Caki2 (cell line): Measurements from ENCODE around the gene XKR8. TPM values are rescaled to one million over a fixed set of nuclear protein-coding genes. Genes with fewer than 3 reads are reported as not detected.
A peak's percentile ranks its signal among the peaks of the same experiment; 100 is the strongest.

Experiments used
- DNase-seq: peaks from one replicate; pipeline ENCODE4 v3.0.0-alpha.2; 2015; ENCODE audit warnings: low read depth
- in situ Hi-C: cut with HindIII; loops from 2 replicates; pipeline ENCODE4 v1.10.0; 2016; ENCODE audit warnings: low sequenced_read_pairs, low pct_unique_long_range_greater_than_20kb, mixed read lengths
- total RNA-seq: library from RNA; depleted of rRNA; stranded (reverse); fragments of >200 nt; shearing (Covaris generic); gene quantifications from 2 replicates; pipeline ENCODE4 v1.2.3, GENCODE V29; 2014; ENCODE audit warnings: low replicate concordance

The XKR8 gene
- total RNA-seq, 1 experiment from 2014 or later = 15.1 TPM

DNA sequence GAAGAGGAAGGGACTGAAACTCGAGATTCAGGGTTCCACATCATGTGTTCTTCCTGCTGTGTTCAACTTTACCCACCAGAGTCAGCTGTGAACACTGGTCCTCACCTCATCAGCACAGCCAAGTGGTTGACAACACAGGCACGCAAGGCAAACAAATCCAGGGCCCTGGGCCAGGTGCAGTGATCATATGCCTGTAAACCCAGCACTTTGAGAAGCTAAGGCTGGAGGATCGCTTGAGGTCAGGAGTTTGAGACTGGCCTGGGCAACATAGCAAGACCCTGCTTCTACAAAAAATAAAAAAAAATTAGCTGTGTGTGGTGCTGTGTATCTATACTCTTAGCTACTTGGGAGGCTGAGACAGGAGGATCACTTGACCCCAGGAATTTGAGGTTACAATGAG is 8.4 kb upstream of the XKR8 start:
- no peak for DNase-seq
- in situ Hi-C loops = no loop called here

DNA sequence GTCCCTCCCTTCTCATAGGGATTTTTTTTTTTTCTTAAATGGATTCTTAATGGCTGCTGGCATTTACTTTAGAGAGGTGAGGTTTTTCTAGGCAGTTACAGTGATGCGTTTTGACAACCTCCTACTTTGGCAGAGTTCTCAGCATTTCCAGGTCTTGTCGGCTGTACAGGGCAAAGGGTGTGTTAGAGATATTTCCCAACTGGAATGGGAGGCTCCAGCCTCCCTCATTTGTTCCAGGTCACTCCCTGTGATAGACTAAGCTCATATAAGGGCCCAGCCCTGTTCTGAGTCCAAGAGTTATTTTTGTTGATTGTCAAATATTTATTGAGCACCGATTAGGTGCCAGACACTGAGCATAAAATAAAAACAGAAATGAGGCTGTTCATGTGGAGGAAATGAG is 7.6 kb upstream of the XKR8 start:
- in situ Hi-C loops = no loop called here

DNA sequence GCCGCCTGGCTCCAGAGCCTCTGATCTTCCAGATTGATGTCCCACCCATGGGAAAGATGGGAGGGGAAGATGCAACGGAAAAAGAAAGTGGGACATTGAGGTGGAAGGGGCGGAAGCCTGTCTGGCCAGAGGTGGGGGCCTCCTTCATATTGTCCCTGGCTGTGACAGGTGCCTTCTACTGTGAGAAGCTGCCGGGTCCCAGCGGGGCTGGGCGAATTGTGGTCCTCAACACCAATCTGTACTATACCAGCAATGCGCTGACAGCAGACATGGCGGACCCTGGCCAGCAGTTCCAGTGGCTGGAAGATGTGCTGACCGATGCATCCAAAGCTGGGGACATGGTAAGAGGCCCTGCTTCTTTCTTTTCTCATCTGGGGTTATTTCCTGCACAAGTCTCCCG is 5.6 kb upstream of the XKR8 start:
- no peak for DNase-seq
- in situ Hi-C loops = no loop called here

More for the DNA sequence above, 7.6 kb upstream of the XKR8 start:
- DNase-seq = no peak

DNA sequence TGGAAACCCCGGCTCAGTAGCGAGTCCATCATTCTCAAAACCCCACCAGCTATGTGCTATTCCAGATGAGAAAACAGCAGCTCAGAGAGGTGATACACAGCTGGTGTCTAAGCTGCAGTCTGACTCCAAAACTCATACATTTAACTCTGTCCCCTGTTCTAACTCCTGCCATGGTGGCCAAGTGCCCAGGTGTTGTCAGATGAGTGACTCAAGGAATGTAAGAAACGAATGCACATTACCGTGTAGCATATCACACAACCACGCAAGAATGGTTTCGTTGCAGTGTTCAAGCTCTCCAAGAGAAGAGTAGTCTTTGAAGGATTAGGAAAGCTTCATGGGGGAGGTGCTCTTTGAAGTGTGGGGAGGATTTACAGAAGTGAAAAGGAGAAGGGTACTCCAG is 4.7 kb upstream of the XKR8 start:
- in situ Hi-C loops = no loop called here
- no peak for DNase-seq

DNA sequence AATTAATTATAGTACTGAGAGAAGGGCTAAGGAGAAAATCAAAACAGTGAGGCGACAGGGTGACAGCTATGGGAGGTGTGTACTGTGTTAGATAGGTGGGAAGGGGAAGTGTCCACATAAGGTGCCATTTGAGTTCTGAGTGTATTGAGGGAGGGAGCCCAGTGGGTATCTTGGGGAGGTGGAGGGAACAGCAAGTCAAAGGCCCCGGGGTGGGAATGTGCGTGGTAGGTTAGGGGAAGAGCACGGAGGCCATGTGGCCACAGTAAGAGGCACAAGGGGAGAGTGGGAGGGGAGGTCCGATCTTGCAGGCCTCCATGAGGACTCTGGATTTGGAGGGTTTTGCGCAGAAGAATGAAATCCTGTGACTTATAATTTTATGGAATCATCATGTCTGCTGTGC is 3.0 kb upstream of the XKR8 start:
- in situ Hi-C loops = no loop called here
- DNase-seq = no peak

DNA sequence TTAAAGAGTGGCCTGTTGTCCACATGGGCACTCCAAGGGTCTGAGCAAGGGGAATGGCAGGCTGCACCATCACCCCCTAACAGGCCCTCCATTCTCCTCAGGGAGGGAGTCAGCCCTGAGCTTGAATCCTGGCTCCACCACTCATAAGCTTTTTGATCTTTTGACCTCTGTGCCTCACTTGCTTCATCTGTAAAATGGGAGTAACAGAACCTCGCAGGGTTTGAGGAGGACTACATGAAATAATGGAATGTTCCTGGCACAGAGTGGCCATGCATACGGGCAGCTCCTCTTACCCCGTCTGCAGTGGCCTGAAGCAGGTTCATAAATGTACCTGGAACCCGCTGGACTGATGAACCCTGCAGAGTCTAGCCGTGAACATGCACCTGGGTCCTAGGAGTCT is 2.1 kb upstream of the XKR8 start:
- in situ Hi-C loops = no loop called here
- DNase-seq = no peak

DNA sequence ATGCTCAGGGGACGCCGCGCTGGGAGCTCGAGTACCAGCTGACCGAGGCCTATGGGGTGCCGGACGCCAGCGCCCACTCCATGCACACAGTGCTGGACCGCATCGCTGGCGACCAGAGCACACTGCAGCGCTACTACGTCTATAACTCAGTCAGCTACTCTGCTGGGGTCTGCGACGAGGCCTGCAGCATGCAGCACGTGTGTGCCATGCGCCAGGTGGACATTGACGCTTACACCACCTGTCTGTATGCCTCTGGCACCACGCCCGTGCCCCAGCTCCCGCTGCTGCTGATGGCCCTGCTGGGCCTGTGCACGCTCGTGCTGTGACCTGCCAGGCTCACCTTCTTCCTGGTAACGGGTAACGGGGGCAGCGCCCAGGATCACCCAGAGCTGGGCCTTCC is 1.3 kb upstream of the XKR8 start:
- in situ Hi-C loops = no loop called here
- DNase-seq = no peak

DNA sequence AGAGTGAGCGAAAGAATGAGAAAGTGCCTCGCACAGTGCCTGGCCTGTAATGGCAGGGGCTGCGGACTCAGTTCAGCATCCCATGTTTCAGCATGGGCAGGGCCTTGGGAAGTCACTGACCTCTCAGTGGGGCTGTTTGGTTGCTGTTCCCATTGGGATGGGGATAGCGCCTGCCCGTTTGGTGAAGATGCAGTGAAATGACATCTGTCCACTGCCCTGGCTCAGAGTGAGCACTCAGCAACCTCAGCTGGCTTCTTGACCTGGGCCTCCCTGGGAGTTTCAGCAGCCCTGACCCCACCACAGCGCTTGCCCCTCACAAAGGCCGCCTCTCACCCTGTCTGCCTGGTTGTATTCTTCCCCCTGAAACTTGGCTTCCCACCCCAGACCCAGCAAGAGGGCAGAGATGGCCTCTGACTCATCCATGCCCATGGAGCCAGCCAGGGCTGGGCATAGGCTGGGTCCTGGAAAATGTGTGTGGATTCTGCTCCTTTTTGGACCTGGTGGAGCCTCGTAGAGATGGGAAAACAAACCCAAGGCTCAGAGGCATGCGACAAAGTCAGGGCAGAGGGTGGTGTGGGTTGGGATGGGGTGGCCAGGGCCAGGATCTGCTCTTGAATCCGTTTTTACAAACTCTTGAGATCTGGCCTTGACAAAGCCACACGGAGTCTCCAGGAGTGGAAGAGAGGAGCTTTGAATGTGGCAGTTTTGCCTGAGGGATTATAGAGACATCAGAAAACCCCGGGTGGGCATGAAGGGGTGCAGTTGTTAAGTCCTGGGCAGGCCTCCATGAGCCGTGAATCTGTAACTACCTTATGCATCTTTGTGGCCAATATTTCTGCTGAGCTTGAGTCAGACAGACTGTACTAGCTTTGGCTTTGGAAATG is 1.2 kb downstream of the XKR8 start:
- in situ Hi-C loops = no loop called here

DNA sequence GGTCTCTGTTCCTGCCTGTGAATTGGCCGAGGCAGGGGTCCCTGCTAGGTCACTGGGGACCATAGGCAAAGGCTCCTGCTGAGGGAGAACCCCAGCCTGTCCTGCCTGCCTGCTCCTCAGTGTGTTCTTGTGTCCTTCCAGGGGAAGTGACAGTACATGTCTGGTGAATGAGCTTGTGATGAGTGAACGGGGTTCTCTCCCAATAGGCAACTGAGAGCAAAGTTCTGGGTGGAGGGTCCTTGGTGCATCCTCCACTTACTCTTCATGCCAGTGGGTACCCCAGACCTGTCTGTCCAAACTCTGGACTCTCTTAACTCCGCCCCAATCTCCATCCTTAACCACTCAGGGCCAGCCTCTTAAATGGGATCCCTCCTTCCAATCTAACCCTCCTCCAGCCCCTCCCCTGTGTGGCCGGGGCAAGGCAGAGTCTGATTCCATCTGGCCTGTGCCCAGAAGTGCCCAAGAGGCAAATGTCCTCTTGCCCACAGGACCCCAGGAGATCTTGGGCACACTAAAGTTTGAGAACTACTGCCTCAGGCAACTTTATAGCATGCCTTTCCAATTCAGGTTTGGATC is 2.0 kb downstream of the XKR8 start:
- in situ Hi-C loops = no loop called here
- no peak for DNase-seq

More for the DNA sequence above, 1.2 kb downstream of the XKR8 start:
- no peak for DNase-seq

DNA sequence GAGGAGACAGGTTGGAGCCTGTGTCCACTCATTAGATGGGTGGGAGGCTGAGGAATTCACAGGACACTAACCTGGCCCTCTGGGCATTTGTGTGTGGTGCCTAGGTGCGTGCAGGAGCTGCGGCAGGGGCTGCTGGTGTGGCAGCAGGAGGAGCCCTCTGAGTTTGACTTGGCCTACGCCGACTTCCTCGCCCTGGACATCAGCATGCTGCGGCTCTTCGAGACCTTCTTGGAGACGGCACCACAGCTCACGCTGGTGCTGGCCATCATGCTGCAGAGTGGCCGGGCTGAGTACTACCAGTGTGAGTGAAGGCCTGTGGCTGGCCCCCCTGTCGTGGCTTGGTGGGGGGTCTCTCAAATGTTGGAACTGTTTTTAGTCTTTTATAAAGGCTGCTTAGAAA is 3.6 kb downstream of the XKR8 start:
- in situ Hi-C loops = no loop called here
- DNase-seq = no peak

DNA sequence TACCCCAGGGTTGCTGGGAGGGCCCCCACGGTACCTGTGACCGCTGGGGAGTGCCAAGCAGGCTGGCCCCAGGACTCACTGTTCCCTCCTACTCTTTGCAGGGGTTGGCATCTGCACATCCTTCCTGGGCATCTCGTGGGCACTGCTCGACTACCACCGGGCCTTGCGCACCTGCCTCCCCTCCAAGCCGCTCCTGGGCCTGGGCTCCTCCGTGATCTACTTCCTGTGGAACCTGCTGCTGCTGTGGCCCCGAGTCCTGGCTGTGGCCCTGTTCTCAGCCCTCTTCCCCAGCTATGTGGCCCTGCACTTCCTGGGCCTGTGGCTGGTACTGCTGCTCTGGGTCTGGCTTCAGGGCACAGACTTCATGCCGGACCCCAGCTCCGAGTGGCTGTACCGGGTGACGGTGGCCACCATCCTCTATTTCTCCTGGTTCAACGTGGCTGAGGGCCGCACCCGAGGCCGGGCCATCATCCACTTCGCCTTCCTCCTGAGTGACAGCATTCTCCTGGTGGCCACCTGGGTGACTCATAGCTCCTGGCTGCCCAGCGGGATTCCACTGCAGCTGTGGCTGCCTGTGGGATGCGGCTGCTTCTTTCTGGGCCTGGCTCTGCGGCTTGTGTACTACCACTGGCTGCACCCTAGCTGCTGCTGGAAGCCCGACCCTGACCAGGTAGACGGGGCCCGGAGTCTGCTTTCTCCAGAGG is 6.8 kb downstream of the XKR8 start:
- DNase-seq = no peak
- in situ Hi-C loops = no loop called here

DNA sequence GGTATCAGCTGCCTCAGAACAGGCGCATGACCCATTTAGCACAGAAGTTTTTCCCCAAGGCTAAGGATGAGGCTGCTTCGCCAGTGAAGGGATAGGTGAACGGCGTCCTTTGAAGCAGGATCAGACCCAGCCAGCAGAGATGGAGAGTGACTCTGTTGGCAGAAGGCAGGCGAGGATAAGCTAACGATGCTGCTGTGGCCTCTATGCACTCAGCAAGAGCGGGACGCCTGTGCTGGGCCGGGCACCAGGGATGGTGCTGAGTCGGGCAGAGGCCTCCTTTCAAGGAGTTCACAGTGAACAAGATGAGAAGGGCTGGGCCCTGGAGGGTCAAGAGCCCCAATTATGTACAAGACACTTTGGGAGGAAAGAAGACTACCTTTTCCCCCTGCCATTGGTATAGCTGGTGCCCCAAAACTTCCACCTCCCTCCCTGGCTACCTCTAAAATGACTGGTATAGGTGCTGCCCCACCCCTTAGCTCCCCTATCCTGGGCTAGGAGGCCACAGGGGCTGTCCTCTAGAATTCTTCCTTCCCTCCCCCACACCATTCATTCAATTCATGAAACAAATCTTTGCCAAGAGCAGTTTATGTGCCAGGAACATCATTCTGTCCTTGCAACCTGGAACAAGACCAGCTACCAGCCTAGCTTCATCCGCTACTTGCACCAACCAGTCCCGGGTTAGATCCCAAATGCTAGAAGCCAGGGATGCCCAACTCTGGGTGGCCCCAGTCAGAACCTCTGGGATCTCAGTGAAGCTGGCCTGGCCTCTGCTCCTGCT is 7.5 kb downstream of the XKR8 start:
- in situ Hi-C loops = no loop called here

DNA sequence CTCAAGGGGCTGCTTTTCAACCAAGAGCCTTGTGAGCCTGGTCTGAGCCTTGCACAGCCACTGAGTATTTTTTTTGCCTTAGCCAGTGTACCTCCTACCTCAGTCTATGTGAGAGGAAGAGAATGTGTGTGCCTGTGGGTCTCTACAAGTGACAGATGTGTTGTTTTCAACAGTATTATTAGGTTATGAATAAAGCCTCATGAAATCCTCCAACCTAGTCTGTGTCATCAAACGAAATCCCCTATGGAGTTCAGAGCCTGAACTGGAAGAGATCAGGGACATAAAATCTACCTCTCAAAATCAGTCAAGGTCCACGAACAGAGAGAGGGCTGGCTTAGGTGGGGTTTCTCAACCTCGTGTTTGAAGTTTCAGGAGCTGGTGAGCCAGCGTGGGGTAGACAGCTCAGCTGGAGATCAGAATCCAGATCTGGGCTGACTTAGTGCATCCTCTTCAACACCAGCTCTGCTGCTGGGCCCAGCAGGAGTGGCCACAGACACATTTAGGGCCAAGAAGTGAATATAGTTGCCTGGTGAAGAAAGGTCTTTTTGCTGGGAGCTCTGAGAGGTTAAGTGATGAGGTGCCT is 8.2 kb downstream of the XKR8 start:
- DNase-seq = no peak
- in situ Hi-C loops = no loop called here

More for the DNA sequence above, 7.5 kb downstream of the XKR8 start:
- no peak for DNase-seq

DNA sequence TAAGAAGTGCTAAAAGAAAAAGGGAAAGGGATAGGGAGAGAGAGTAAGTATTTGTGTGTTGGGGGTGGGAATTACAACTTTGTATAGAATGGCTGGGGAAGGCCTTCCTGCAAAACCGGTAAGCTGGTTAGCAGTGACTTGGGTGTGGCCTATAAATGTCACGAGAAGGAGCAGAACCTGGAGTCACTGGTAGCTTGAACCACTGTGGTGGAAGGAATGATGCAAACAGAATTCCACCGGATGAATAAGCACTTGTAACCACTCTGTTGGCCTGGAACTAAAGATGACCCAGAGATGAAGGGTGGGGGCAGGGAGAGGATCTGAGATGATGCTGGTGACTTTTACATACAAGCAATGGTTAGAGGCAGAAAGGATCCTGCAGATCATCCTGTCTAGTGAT is 8.9 kb downstream of the XKR8 start:
- in situ Hi-C loops = no loop called here
- peak; percentile 75 for DNase-seq

DNA sequence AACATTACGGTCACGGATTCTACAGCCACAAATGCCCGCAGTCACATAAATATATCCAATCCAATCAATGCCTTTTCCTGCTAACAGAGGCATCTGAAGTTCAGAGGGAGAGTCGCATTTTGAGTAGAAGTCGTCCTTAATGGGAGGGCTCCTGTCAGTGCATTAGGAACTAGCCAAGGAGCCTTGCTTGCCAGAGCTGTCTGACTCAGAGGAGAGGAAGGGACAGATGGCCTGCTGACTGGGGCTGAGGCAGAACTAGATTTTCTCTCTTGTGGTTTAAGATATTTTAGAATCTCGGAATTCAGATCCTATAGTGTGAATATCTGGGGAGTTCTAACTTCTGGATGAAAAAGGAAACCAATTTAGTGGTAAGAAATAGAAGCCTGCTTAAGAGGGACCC is 10.6 kb downstream of the XKR8 start:
- in situ Hi-C loops = no loop called here
- no peak for DNase-seq

DNA sequence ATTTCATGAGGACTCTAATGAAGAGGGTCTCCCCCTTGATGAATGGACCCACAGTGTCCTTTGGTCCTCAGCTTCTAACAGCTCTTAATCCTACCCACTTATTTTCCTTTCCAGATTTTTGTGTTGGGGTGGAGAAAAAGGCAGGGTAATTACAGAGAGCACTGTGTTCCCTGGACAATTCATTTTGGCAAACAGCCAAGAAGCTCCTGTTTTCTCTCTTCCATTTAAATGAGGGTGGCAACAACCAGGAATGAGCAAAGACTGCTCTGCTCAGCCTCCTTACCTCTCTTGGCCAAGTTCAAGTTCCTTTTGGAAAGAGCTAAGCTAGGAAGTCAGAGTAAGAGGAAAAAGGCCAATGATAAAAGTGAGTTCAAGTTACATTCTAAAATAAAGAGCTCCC is 11.9 kb downstream of the XKR8 start:
- in situ Hi-C loops = no loop called here
- no peak for DNase-seq

DNA sequence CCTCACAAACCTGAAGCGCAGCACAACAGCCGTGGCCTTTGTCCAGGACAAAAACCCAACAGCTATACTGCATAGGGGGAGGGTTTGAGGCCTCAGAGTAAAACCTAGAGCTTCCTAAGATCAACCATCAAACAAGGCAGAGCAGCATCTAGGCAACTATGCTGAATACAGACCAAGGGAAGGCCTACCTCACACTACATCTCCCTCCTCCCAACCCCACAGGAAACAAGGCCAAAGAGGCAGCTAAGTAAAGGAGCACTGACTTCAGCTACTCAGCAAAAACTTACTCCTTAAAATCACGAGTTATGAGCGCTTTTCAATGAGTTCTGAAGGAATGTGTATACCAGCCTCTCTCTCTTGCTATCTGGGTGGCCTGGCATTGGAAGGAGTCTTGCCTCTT is 12.4 kb downstream of the XKR8 start:
- in situ Hi-C loops = no loop called here
- no peak for DNase-seq

DNA sequence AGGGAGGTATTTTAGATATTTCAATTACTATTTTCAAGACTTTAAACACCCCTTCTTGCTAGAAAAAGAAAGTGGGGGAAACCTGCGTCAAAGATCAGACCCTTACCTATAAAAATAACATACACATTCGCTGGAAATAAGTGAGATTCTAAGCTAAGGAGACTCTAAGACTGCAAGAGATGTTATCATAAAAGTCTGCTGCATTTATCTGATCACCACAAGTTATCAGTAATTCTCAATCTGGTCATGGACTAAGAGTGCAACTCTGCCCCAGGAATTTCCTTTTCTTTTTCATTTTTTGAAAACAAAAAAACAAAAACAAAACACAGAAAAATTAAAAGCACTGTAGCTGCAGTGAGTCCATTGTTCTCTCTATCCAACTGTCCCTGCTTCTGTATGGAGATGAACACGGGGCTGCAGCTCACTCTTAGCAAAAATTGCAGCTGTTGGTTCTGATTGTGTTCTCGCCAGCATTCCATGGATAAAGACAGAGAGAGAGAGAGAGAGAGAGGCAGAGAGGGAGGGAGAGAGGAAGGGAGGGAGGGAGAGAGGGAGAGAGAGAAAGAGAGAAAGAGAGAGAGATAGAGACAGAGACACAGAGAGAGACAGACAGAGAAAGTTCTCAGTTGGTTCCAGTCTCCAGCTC is 14.1 kb downstream of the XKR8 start:
- in situ Hi-C loops = no loop called here
- DNase-seq = no peak
